LNCAP (cell line): ENCODE measurements around the gene TTLL11.

ENCODE experiments used
- CTCF ChIP-seq: fragments of 450-650 bp; IDR thresholded peaks from 2 replicates; pipeline ENCODE4 v1.5.1; 2017; ENCODE audit warnings: mild to moderate bottlenecking

The TTLL11 gene

DNA sequence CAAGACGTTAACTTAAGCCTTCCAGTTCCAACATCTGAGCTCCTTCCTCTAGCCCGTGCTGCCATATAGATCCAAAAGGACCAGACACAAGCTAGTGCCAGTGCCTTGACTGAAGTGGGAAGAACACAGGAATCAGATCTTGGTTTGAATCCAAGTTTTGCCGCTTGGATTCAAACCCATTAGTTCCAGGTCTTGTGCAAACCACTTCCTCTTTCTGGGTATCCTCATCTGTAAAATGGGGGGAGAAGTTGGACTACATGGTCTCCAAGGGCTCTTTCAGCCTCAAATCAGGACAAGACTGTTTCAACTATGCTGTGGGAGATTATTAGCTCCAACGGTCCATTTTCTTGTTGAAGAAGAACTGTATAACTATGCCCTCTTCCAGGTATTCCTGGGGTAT is 32.6 kb downstream of the TTLL11 start:
- TF ChIP-seq CTCF = no peak

- TF ChIP-seq CTCF = no peak
Observed at GRCh38 chr9:122059955-122060324, 33.2 kb downstream of the TTLL11 start.

DNA sequence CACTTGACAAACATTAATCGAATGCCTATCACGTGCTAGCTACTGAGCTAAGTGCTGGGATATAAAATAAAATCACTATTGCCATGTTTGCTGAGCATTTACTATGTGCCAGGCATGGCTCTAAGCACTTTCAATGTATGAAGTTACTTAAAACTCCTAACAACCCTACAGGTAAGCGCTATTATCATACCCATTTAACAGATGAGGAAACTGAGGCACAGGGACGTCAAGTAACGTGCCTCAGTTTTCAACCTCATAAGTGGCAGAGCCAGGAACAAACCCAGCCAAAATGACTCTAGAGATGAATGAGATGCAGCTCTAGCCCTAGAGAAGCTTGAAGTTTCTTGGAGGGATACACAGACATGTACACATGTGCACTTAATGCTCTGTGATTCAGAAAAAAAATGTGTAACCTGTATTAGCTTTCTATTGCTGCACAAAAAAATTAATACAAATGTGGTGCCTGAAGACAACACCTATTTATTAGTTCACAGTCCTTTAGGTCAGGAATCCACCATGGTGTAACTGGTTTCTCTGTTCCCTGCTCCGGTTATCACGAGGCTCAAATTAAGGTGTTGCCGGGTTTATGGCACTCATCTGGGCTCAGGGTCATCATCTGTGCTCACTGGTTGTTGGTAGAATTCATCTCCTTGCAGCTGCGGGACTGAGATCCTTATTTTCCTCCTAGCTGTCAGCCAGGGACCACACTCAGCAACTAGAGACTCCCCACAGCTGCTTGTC is 33.7 kb downstream of the TTLL11 start:
- no peak for TF ChIP-seq CTCF

DNA sequence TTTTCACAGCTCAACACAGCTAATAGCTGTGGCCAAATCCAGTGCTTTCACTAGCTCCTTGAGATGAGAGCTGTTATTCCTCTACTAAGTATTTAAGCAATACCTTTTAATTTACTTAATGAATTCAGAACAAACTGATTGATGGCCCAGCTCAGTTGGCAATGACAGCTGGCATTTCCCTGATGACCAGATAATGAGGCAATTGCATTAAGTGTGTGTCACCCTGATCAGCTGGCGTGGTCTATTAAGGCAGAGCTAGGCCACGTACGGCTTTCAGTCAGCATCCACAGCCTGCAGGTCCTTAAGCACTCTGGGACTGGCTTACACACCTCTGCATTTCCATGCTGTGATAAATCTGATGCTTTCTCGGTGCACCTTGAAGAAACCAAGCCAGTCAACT is 34.4 kb downstream of the TTLL11 start:
- TF ChIP-seq CTCF = no peak

DNA sequence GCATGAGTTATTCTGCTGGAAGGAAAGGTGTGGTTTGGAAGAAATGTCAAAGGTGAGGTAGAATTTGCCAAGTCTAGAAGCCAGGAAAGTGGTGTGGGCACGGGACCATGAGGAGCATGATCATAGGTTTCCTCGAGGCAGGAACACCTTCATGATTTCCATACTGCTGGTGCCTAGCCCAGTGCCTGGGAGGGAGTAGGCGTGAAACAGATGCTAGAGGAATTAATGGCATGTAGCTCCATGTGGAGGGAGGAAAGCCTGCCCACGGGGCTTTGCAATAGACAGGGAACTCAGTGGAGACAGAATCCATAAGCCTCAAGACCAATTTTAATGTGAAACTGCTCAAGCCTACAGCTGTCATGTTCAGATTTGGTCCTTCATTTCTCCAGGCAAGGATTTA is 35.1 kb downstream of the TTLL11 start:
- no peak for TF ChIP-seq CTCF

DNA sequence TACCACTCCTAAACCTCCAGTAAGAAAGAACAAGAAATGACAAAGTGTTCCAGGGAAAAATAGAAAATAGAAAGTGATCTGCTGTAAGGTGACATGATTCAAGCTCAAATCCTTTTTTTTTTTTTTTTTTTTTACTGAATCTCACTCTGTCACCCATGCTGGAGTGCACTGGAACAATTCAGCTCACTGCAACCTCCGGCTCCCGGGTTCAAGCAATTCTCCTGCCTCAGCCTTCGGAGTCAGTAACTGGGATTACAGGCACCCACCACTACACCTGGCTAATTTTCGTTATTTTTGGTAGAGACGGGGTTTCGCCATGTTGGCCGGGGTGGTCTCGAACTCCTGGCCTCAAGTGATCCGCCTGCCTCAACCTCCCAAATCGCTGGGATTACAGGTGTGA is 35.9 kb downstream of the TTLL11 start:
- no peak for TF ChIP-seq CTCF

- no peak for TF ChIP-seq CTCF
Observed at GRCh38 chr9:122056484-122056883, 36.6 kb downstream of the TTLL11 start.

DNA sequence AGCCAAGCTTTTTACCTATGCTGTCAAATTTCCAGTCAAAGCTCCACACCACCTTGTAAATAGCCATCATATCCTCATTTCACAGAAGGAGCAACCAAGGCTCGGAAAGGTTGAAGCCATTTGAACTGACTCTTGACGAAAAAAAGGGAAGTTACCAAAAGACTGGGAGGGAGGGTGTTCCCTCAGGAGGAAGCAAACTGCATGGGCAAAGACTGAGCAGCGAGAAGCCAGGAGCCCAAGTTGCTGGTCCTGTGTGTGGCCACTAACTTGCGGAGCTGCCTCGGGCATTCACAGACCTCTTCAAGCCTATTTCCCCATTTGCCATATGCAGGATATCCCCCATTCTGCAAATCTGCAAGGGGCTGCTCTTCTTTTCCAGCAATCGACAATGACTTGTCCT is 37.4 kb downstream of the TTLL11 start:
- no peak for TF ChIP-seq CTCF
